Mucosa of stomach (tissue), 1 donor: ENCODE measurements around the gene CIRBP.

Experiments
- H3K27me3 ChIP-seq: one replicate; pipeline ENCODE4 v1.7.0; 2013; ENCODE audit warnings: mild to moderate bottlenecking, low read length; ENCODE audit not compliant: control insufficient read depth, insufficient read depth
- H3K36me3 ChIP-seq: one replicate; pipeline ENCODE4 v1.7.0; 2013; ENCODE audit warnings: low read length; ENCODE audit not compliant: control insufficient read depth, insufficient read depth
- H3K4me1 ChIP-seq: one replicate; pipeline ENCODE4 v1.7.0; 2013; ENCODE audit warnings: mild to moderate bottlenecking, low read length; ENCODE audit not compliant: control insufficient read depth, insufficient read depth
- H3K4me3 ChIP-seq: one replicate; pipeline ENCODE4 v1.7.0; 2013; ENCODE audit warnings: low read length
- H3K9ac ChIP-seq: one replicate; pipeline ENCODE4 v1.7.0; 2013; ENCODE audit warnings: mild to moderate bottlenecking, low read length, moderate library complexity
- H3K9me3 ChIP-seq: one replicate; pipeline ENCODE4 v1.7.0; 2013; ENCODE audit warnings: mild to moderate bottlenecking, low read length, moderate library complexity; ENCODE audit not compliant: control insufficient read depth
- donor health status: Pancreatic carcinoma.

Gene CIRBP

DNA sequence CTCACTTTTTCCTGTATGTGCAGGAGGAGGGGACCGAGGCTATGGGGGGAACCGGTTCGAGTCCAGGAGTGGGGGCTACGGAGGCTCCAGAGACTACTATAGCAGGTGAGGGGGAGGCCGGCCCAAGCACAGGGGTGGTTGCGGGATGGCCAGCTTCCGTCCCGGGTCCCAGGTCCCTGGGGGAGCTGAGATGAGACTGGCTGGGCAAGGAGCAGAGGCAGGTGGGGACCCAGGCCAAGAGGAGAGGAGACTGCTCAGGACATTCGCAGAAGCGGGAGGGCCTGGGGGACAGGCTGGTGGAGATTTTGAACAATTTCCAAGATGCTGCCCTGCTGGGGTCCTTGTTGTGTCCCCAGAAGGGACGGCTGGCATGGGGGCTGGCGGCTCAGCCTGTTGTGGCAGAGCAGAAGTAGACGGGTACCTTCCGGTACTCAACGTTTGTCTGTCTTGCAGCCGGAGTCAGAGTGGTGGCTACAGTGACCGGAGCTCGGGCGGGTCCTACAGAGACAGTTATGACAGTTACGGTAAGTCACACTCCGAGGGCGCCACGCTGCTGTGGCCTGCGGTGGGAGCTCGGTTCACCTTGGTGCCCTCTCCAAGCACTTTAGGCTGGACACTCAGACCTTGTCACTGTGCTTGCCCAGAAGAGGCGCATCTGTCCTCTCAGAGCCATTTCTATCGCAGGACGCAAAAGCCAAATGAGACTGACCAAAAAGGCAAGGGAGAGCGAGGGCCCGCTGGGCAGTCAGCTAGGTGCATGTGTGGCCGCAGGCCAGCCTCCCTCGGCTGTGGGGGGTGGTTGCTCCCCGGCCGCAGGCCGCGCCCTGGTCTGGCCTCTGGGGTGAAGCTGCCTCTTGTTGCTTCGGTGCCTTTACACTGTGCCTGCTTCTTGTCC lies 2.6 kb downstream of the CIRBP start:
- peak overlapping the region; percentile 11 for H3K4me3 ChIP-seq
- H3K4me1 ChIP-seq: peaks cover 82% of the 10 kb centered on the region

DNA sequence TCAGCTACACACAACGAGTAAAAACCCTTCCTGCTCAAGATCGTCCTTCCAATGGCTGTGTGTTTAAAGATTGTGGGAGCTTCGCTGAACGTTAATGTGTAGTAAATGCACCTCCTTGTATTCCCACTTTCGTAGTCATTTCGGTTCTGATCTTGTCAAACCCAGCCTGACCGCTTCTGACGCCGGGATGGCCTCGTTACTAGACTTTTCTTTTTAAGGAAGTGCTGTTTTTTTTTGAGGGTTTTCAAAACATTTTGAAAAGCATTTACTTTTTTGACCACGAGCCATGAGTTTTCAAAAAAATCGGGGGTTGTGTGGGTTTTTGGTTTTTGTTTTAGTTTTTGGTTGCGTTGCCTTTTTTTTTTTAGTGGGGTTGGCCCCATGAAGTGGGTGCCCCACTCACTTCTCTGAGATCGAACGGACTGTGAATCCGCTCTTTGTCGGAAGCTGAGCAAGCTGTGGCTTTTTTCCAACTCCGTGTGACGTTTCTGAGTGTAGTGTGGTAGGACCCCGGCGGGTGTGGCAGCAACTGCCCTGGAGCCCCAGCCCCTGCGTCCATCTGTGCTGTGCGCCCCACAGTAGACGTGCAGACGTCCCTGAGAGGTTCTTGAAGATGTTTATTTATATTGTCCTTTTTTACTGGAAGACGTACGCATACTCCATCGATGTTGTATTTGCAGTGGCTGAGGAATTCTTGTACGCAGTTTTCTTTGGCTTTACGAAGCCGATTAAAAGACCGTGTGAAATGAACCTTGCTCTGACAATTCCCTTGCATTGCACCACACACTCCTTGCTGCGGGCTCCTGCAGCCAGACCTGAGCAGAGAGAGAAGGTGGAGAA lies 3.5 kb downstream of the CIRBP start:
- H3K9ac ChIP-seq: peak overlapping the region; percentile 47
- H3K4me1 ChIP-seq: peaks cover 79% of the 10 kb centered on the region
- H3K36me3 ChIP-seq: peaks cover 40% of the 10 kb centered on the region
- H3K27me3 ChIP-seq: no peaks in the 10 kb centered on the region
- H3K9me3 ChIP-seq: no peaks in the 10 kb centered on the region
- no peak overlapping the region for H3K4me3 ChIP-seq

More for the DNA sequence above, 2.6 kb downstream of the CIRBP start:
- Histone ChIP-seq H3K9ac (peak overlapping the region; percentile 80), H3K9me3 (no peaks in the 10 kb centered on the region), H3K27me3 (no peaks in the 10 kb centered on the region), H3K36me3 (peaks cover 40% of the 10 kb centered on the region)

DNA sequence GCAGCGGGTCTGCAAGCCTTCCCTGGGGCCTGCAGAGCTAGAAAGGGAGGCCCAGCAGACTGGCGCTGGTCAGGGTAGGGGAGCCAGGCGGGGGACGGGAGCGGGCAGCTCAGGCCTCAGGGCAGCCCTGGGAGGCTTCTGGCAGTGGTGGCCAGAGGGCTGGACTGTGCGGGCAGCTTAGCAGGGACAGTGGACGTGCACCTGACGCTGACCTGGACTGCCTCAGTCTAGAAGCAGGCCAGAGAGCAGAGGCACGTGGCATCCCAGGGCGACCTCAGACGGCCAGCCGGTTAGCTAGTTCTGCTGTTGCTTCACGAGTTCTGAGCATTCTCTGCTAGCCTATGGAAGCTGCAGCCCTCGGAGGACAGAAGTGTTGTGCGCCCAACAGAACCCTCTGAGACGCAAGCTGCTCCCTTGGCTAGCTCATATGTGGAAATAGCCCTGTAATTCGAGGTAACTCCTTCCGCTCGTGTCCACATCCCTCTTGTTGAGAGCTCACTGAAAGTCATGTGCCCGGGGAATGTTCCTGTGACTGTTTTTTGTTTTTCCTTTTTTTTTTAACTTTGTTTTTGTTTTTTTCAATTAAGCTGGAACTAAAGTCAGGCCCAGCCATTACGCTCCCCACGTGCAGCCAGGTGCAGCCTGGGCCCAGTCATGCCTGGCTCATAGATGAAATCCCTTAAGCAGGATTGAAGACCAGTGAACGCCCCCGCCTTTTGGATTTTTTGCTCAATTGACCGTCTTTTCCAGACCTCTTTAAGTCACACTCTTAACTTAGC lies 4.3 kb downstream of the CIRBP start:
- Histone ChIP-seq H3K27me3 (no peaks in the 10 kb centered on the region), H3K9ac (no peak overlapping the region), H3K36me3 (peaks cover 40% of the 10 kb centered on the region), H3K9me3 (no peaks in the 10 kb centered on the region), H3K4me3 (no peak overlapping the region), H3K4me1 (peaks cover 71% of the 10 kb centered on the region)

DNA sequence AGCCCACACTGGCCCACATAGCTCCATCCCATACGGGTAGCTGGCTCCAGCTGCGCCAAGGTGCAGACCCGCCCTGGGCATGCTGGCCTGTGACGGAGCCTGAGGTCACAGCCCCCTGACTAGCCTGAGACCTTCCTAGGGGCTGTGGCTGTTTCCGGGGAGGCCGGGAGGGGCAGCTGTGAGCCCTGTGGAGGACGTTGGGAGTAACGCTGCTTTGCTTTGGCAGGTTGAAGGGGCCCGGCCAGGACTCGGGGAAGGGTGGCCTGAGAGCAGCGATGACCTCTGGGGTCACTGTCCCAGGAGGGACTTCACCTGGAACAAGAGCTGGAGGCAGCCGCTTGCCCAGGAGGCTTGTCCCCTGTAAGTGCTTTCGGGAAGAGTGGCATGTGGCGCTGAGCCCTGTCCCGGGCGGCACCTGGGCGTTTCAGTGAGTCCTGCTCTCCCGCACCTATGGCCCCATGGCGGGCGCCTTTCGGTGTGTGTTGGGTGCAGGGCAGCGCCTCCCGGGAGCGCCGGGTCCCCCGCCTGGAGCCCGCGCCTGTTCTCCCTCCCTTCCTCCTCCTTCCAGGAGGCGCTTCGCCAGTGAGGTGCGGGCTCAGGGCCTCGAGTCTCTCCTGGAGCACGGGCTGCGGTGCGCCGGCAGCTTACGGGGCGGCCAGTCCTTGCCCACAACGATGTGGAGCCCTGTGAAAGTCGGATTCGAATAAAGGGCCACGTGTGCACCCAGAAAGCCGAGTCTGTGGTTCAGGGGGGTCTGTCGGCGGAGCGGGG lies 5.1 kb downstream of the CIRBP start:
- Histone ChIP-seq H3K4me3 (no peak overlapping the region), H3K9ac (peak overlapping the region; percentile 78), H3K9me3 (no peaks in the 10 kb centered on the region)

DNA sequence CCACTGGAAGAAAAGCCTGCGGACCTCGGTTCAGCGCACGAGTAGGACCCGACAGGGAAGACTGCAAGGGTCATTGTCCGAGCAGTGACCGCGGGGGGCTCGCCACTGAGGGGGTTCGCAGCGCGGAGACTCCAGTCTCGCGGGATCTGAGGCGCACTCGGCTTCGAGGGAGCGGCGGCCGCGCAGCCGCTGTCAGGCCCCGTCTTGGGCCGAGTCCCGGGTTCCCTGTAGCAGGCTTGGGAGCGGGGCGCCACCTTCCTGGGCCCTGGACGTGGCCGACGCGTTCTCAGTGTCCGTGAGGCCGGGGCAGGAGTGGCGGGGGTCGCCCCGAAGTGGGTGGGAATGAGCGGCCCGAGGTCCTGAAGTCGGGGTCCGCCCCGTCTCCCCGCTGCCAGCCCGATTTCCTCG lies 5.7 kb downstream of the CIRBP start:
- no peaks in the 10 kb centered on the region for H3K9me3 ChIP-seq
- H3K36me3 ChIP-seq: peaks cover 44% of the 10 kb centered on the region
- no peaks in the 10 kb centered on the region for H3K27me3 ChIP-seq
- peak overlapping the region; percentile 14 for H3K4me3 ChIP-seq
- peaks cover 71% of the 10 kb centered on the region for H3K4me1 ChIP-seq
- H3K9ac ChIP-seq: peak overlapping the region; percentile 78

More for the DNA sequence above, 5.1 kb downstream of the CIRBP start:
- H3K36me3 ChIP-seq: peaks cover 44% of the 10 kb centered on the region
- peaks cover 67% of the 10 kb centered on the region for H3K4me1 ChIP-seq
- no peaks in the 10 kb centered on the region for H3K27me3 ChIP-seq

DNA sequence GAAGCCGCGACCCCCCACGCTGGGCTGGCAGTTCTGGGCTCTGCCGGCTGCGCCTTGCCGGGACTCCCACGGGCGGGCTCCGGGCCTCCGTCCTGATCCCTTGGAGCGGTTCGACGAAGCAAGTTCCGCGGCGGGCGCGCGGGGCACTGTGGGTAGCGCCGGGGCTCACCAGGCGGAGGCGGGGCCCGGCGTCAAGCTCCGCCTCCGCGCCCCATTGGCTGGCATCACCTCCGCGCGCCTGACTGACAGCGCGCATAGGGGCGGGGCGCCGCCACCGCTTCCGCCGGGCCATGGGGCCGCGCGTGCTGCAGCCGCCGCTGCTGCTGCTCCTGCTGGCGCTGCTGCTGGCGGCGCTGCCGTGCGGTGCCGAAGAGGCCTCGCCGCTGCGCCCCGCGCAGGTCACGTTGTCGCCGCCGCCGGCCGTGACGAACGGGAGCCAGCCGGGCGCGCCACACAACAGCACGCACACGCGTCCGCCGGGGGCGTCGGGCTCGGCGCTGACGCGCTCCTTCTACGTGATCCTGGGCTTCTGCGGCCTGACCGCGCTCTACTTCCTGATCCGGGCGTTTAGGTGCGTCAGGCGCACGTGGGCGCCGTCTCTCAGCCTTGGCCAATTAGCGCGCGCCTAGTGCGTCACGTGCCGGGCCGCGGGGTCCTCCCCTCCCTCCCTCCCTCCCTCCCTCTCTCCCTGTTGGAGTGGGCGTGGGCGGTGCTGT lies 6.3 kb downstream of the CIRBP start, which contains the start of gene FAM174C:
Gene FAM174C (plus strand): TSS at position 271 of the 716 bp plus-strand sequence. CDS start 20 bp downstream, at position 291.
- Histone ChIP-seq H3K4me3 (peak within 1 kb of the TSS; percentile 36), H3K4me1 (peaks cover 70% of the 10 kb centered on the region), H3K9me3 (no peaks in the 10 kb centered on the region), H3K27me3 (no peaks in the 10 kb centered on the region), H3K9ac (peak within 1 kb of the TSS; percentile 78), H3K36me3 (peaks cover 44% of the 10 kb centered on the region)

DNA sequence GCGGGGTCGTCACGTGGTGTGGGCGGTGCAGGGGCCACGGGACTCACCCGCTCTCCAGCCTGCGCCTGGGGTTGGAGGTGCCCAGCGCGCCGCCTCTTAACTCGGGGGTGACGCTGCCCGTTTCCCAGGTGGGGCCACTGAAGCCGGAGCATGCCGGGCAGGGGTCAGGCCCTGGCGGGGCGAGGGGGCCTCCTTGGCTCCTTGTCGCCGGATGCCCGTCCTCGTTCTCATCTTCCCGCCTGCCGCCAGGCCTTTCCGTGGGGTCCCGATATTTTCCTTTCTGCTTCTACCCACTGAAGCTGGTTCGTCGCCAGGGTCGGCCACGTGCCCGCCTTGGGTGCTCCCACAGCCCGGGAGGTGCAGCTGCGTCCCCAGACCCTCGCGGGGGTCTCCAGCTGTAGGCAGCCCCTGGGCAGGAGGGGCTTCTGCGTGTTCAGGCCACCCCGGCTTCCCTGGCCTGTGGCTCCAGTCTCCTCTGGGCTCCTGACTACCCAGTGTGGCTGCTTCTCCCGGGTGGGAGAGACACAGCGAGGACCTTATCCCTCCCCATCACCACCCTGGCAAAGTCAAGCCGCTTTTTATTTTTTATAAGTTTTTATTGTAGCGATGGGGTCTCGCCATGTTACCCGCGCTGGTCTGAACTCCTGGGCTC lies 7.0 kb downstream of the CIRBP start:
- no peaks in the 10 kb centered on the region for H3K9me3 ChIP-seq

DNA sequence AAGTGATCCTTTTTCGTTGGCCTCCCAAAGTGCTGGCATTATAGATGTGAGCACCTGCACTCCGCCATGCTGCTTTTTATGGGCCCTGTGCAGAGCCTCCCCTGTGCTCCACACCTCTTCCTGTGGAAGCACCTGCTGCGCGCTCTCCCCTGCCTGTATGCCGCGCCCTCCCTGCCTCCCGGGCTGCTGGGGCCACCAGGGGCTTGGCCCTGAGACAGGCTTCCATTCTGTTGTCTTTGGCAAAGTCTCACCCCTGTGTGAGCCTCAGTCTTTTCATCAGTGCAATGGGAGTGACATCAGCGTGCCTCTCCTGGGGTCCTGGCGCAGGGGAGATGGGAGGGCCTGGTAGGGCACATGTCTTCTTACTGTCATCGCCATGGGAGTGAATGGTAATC lies 7.5 kb downstream of the CIRBP start:
- no peaks in the 10 kb centered on the region for H3K27me3 ChIP-seq
- H3K9ac ChIP-seq: peak overlapping the region; percentile 78
- H3K4me1 ChIP-seq: peaks cover 58% of the 10 kb centered on the region
- no peaks in the 10 kb centered on the region for H3K9me3 ChIP-seq
- peaks cover 36% of the 10 kb centered on the region for H3K36me3 ChIP-seq
- no peak overlapping the region for H3K4me3 ChIP-seq

More for the DNA sequence above, 7.0 kb downstream of the CIRBP start:
- Histone ChIP-seq H3K4me3 (peak overlapping the region; percentile 36), H3K9ac (peak overlapping the region; percentile 78), H3K36me3 (peaks cover 41% of the 10 kb centered on the region), H3K27me3 (no peaks in the 10 kb centered on the region), H3K4me1 (peaks cover 63% of the 10 kb centered on the region)

DNA sequence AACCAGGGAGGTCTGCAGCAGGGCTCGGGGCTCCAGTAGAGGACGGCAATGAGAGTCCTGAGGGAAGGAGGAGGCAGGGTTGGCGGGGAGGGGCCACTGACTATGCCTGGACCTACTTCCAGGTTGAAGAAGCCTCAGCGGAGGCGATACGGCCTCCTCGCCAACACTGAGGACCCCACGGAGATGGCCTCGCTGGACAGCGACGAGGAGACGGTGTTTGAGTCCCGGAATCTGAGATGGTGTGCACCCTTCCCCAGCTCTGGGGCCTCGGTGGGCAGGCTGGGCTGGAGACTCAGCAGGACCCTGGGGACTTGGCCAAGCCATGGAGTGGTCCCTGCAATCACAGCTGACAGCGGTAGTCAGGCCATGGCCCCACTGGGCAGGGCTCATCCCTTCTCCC lies 7.9 kb downstream of the CIRBP start:
- Histone ChIP-seq H3K9ac (peak overlapping the region; percentile 78), H3K4me3 (no peak overlapping the region), H3K9me3 (no peaks in the 10 kb centered on the region), H3K4me1 (peaks cover 53% of the 10 kb centered on the region), H3K27me3 (no peaks in the 10 kb centered on the region), H3K36me3 (peaks cover 31% of the 10 kb centered on the region)

DNA sequence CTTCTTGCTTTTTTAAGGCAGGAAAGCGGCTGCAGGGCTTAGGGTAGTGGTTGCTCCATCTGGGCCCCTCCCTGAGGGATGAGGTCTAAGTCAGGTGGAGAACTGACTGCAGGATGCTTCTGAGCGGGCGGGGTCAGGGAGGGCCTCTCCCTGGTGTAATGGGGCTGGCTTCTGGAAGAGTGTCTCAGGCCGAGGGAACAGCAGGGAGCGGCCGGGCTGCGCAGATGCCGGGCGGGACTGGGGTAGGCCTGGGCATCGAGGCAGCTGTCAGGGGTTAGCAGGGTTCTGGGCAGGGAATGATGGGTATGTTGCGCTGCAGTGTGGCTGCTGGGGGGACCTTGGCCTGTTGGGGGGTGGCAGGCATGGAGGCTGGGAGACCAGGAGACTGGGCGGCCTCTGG lies 8.9 kb downstream of the CIRBP start:
- Histone ChIP-seq H3K4me3 (no peak overlapping the region), H3K9ac (no peak overlapping the region), H3K4me1 (peaks cover 47% of the 10 kb centered on the region), H3K9me3 (no peaks in the 10 kb centered on the region), H3K36me3 (peaks cover 21% of the 10 kb centered on the region), H3K27me3 (no peaks in the 10 kb centered on the region)
